K562 (cell line): Measurements from ENCODE around the gene TMPRSS6. TPM values are rescaled to one million over a fixed set of nuclear protein-coding genes. Genes with fewer than 3 reads are reported as not detected.

ENCODE experiments used
- GTF2F1 ChIP-seq: IDR thresholded peaks from 2 replicates; pipeline ENCODE4 v1.6.1; 2011; ENCODE audit warnings: low read depth, low read length, improper control_type of control experiment
- HNRNPK ChIP-seq: fragments of 200-400 bp; formaldehyde crosslinking; IDR thresholded peaks from one replicate; pipeline ENCODE4 v1.6.1; 2018; ENCODE audit warnings: mild to moderate bottlenecking, low read depth, low read length; ENCODE audit not compliant: poor library complexity, severe bottlenecking
- NCOA1 ChIP-seq: fragments of 450-650 bp; IDR thresholded peaks from 2 replicates; pipeline ENCODE4 v1.6.1; 2016; ENCODE audit warnings: low read depth
- NUFIP1 ChIP-seq: fragments of 450-650 bp; IDR thresholded peaks from 2 replicates; pipeline ENCODE4 v1.6.1; 2018; ENCODE audit not compliant: partially characterized antibody
- POLR2H ChIP-seq: IDR thresholded peaks from 2 replicates; pipeline ENCODE4 v1.6.1; 2016; ENCODE audit warnings: missing genetic modification characterization, low read depth, mild to moderate bottlenecking, control low read depth, missing compliant biosample characterization, moderate library complexity
- RAD21 ChIP-seq, 2 experiments: fragments of 250-450 bp in 1 of 2; fragments of 450-650 bp in 1 of 2; sonication (Bioruptor Pico) in 1 of 2; formaldehyde crosslinking in 1 of 2; IDR thresholded peaks in 1 of 2; conservative IDR thresholded peaks in 1 of 2; 2 replicates each; pipeline versions ENCODE4 v1.4.0 to v1.8.0; 2020 to 2022; ENCODE audit warnings: mild to moderate bottlenecking in 2 of 2, moderate library complexity in 1 of 2
- SMAD3 ChIP-seq: fragments of 450-650 bp; formaldehyde crosslinking; conservative IDR thresholded peaks from 2 replicates; pipeline ENCODE4 v1.4.0; 2020; ENCODE audit warnings: mild to moderate bottlenecking
- SMC3 ChIP-seq: conservative IDR thresholded peaks from 2 replicates; pipeline ENCODE4 v1.6.1; 2011; ENCODE audit warnings: low read depth, low read length, improper control_type of control experiment; ENCODE audit not compliant: insufficient read depth
- YY1 ChIP-seq, 3 experiments: IDR thresholded peaks; 2 replicates each; pipeline ENCODE4 v1.6.1; 2011; ENCODE audit warnings: low read length in 2 of 3, mild to moderate bottlenecking in 2 of 3, moderate library complexity in 2 of 3, borderline replicate concordance in 1 of 3, control low read depth in 1 of 3, low read depth in 1 of 3; ENCODE audit not compliant: insufficient read depth in 3 of 3, insufficient replicate concordance in 2 of 3, control insufficient read depth in 1 of 3, insufficient read length in 1 of 3; ENCODE audit errors: extremely low read depth in 1 of 3
- polyA plus RNA-seq, 8 experiments: library from polyadenylated mRNA; depleted of rRNA in 4 of 8; stranded (reverse) in 5 of 8; unstranded in 3 of 8; fragments of >200 nt; fragmentation: Nextera tagmentation in 2 of 8; fragmentation: Illumina TruSeq in 1 of 8; extraction: Ambion mirVana in 2 of 8; extraction: Trizol in 1 of 8; gene quantifications; 2 replicates each; pipeline versions ENCODE4 v1.2.1 to v1.2.3, GENCODE V29; 2011 to 2014; ENCODE audit warnings: inconsistent platforms in 1 of 8, missing spikeins in 1 of 8
- total RNA-seq, 7 experiments: library from RNA; depleted of rRNA in 6 of 7; stranded (reverse); fragments of >200 nt in 6 of 7; fragmentation: Illumina TruSeq in 2 of 7; extraction: Trizol in 2 of 7; gene quantifications; 2 replicates each; pipeline versions ENCODE4 v1.2.1 to v1.2.3, GENCODE V29; 2011 to 2021; ENCODE audit warnings: low replicate concordance in 1 of 7
- TF ChIP-seq, protein P1 (sequence below), 2 experiments: fragments of 450-650 bp in 1 of 2; sonication (generic) in 1 of 2; formaldehyde crosslinking in 1 of 2; IDR thresholded peaks; 2 replicates each; pipeline versions ENCODE4 v1.7.1 to v1.9.0; 2016 to 2022; ENCODE audit warnings: inconsistent platforms in 1 of 2, mild to moderate bottlenecking in 1 of 2, missing genetic modification reagents in 1 of 2

TMPRSS6 gene
- total and polyA plus RNA-seq, 9 of the 15 experiments (the other 6 are each of a cell fraction or from before 2014, with no cell fraction given) = 0.03 TPM; not detected in 8

DNA sequence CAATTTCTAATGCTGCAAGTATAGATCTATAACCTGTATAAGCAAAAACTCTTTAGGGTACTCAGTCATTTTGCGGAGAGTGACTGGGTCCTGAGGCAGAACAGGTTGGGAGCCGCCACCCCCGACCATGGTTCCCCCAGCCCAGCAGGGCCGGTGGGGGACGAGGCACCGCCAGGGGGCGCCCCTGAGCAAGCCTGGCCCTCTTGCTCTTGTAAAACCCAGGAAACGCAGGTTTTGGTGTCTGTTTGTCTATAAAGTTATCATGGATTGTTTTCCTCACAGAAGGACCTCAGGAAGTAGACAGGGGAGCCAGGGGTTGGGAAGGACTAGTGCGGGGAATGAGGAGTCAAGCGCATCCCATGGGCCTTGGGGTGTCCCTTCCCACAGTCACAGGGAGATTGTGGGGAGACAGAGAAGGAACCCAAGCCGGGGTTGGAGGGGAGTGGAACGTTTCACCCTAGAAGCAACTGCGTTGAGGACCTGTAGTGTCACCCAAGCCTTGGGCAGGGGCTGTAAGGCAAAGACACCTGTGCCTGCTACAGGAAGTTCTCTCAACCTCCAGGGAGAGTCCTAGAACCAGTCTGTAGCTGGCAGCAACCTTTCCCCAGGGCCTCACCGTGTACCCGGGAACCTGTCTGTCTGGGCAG lies 31.6 kb downstream of the TMPRSS6 start (continued):
- TF ChIP-seq RAD21 (CRISPR knock-in tag; conservative IDR thresholded peaks at IDR 0.05 in 1 of 2, IDR thresholded peaks at IDR 0.05 in 1 of 2) (peak; percentile 62 to 74), NCOA1 (no peak), GTF2F1 (no peak), HNRNPK (no peak), SMC3 (peak; percentile 57), POLR2H (no peak), SMAD3 (no peak), YY1 (IDR thresholded peaks at IDR 0.05; ENCODE audit: borderline replicate concordance in 1 of 3, control insufficient read depth in 1 of 3, extremely low read depth in 1 of 3, insufficient read depth in 3 of 3, insufficient read length in 1 of 3, insufficient replicate concordance in 2 of 3, low read depth in 1 of 3, low read length in 2 of 3) (no peak), NUFIP1 (no peak)
- TF ChIP-seq, protein P1, sequence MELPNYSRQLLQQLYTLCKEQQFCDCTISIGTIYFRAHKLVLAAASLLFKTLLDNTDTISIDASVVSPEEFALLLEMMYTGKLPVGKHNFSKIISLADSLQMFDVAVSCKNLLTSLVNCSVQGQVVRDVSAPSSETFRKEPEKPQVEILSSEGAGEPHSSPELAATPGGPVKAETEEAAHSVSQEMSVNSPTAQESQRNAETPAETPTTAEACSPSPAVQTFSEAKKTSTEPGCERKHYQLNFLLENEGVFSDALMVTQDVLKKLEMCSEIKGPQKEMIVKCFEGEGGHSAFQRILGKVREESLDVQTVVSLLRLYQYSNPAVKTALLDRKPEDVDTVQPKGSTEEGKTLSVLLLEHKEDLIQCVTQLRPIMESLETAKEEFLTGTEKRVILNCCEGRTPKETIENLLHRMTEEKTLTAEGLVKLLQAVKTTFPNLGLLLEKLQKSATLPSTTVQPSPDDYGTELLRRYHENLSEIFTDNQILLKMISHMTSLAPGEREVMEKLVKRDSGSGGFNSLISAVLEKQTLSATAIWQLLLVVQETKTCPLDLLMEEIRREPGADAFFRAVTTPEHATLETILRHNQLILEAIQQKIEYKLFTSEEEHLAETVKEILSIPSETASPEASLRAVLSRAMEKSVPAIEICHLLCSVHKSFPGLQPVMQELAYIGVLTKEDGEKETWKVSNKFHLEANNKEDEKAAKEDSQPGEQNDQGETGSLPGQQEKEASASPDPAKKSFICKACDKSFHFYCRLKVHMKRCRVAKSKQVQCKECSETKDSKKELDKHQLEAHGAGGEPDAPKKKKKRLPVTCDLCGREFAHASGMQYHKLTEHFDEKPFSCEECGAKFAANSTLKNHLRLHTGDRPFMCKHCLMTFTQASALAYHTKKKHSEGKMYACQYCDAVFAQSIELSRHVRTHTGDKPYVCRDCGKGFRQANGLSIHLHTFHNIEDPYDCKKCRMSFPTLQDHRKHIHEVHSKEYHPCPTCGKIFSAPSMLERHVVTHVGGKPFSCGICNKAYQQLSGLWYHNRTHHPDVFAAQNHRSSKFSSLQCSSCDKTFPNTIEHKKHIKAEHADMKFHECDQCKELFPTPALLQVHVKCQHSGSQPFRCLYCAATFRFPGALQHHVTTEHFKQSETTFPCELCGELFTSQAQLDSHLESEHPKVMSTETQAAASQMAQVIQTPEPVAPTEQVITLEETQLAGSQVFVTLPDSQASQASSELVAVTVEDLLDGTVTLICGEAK (IDR thresholded peaks at IDR 0.05) = peak; percentile 78
- TF ChIP-seq, protein P1 (CRISPR knock-in tag; IDR thresholded peaks at IDR 0.05) = no peak
